ENCODE results near the gene SCN1B. TPM values are rescaled to one million over a fixed set of nuclear protein-coding genes. Genes with fewer than 3 reads are reported as not detected.

Gene SCN1B
- total RNA-seq (100 to 1,000 TPM in 3 of 4 donors, 10 to 100 TPM in 1; 95.9 to 345 (median 218) TPM), polyA plus RNA-seq (100 to 1,000 TPM in 2 of 3 donors, 10 to 100 TPM in 1; 55.6 to 282 (median 248) TPM)
- long read RNA-seq, donor 1, transcript SCN1B-201 (6 exons, 1,670 nt) = major isoform, 234 of 255 reads
- long read RNA-seq, donor 1, partial matches to known transcripts = 15 of 255 reads
- long read RNA-seq, donor 1, other reads (novel, unspliced or antisense) = 6 of 255 reads
- long read RNA-seq, donor 2, transcript SCN1B-201 (6 exons, 1,670 nt) = major isoform, 437 of 474 reads
- long read RNA-seq, donor 2, partial matches to known transcripts = 21 of 474 reads
- long read RNA-seq, donor 2, other reads (novel, unspliced or antisense) = 13 of 474 reads

GRCh38 chr19:35030257-35031071, at the start of gene SCN1B:
Gene SCN1B (plus strand): TSS chr19:35030470. CDS start chr19:35030821, 351 bp downstream.
- 0 to 1% (median 1%) methylated on average over 54 to 113 of the region's 118 CpGs for WGBS, 3 donors
- peak; percentile 1 for TF ChIP-seq CTCF (IDR thresholded peaks at IDR 0.05)
- intact Hi-C loops (cut with DNase I) = no loop called here
- Histone ChIP-seq H3K4me1 (peaks cover 55% of the 10 kb centered on the region), H3K27ac (peak within 1 kb of the TSS; percentile 81), H3K27me3 (ENCODE audit: insufficient read depth in 3 of 3, low read length in 2 of 3) (no peaks in the 10 kb centered on the region), H3K36me3 (ENCODE audit: insufficient read depth in 1 of 2, low read depth in 1 of 2) (peaks cover 2 to 49% of the 10 kb centered on the region in 2 donors), H3K9me3 (no peaks in the 10 kb centered on the region), H3K4me3 (peak within 1 kb of the TSS; percentile 73)
- DNase-seq = peak; percentile 83 to 92
- ATAC-seq = peak; percentile 62 to 72 (median 68)

DNA sequence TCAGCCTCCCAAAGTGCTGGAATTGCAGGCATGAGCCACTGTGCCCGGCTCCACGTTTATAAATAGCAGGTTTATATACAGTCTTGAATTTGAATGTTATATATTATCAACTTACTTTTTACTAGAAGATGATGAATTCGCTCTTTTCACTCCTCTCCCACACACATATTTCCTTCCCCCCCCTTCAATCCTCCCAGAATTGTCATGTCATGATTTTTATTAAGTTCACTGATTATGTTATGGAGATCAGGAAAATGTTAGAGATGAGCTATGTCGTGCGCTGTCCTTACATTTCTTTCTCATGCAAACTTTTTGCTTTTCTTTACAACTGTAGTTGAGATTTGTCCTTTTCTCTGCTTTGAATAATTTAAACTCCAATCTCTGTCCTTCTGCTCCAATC, 48.0 kb upstream of the SCN1B start:
- Histone ChIP-seq H3K27me3 (ENCODE audit: insufficient read depth in 3 of 3, low read length in 2 of 3) (no peaks in the 10 kb centered on the region), H3K4me1 (no peaks in the 10 kb centered on the region), H3K36me3 (ENCODE audit: insufficient read depth in 1 of 2, low read depth in 1 of 2) (no peaks in the 10 kb centered on the region), H3K27ac (no peak overlapping the region), H3K9me3 (no peaks in the 10 kb centered on the region), H3K4me3 (no peak overlapping the region)
- intact Hi-C loops (cut with DNase I) = no loop called here
- no peak for TF ChIP-seq CTCF (IDR thresholded peaks at IDR 0.05)
- DNase-seq = no peak
- no peak for ATAC-seq
- WGBS, 3 donors = 69 to 71% (median 70%) methylated on average over 5 of the region's 5 CpGs

DNA sequence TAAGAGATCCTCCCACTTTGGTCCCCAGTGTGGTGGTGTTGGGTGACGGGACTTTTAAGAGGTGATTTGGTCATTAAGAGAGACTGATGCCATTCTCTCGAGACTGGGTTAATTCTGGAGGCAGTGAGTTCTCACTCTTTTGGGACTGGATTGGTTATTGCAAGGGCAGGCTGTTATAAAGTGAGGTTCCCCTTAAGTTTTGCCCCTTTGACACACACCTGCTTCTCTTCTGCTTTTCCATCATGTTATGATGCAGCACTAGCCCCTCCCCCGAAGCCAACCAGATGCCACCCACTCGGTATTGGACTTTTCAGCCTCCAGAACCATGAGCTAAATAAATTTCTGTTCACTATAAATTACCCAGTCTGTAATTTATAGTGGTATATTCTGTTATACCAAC, 46.5 kb upstream of the SCN1B start:
- no peak for TF ChIP-seq CTCF (IDR thresholded peaks at IDR 0.05)
- intact Hi-C loops (cut with DNase I) = no loop called here

GRCh38 chr19:34984287-34984686, 46.0 kb upstream of the SCN1B start:
- Histone ChIP-seq H3K36me3 (ENCODE audit: insufficient read depth in 1 of 2, low read depth in 1 of 2) (no peaks in the 10 kb centered on the region), H3K27ac (no peak overlapping the region), H3K4me3 (no peak overlapping the region), H3K9me3 (no peaks in the 10 kb centered on the region), H3K4me1 (no peaks in the 10 kb centered on the region), H3K27me3 (ENCODE audit: insufficient read depth in 3 of 3, low read length in 2 of 3) (no peaks in the 10 kb centered on the region)
- intact Hi-C loops (cut with DNase I) = no loop called here
- DNase-seq (no peak), ATAC-seq (no peak)
- TF ChIP-seq CTCF (IDR thresholded peaks at IDR 0.05) = no peak
- WGBS, 3 donors = 91 to 93% (median 92%) methylated on average over 3 of the region's 3 CpGs

More for the DNA sequence above, 46.5 kb upstream of the SCN1B start:
- 86 to 90% (median 86%) methylated on average over 4 of the region's 4 CpGs for WGBS, 3 donors
- no peaks in the 10 kb centered on the region for H3K4me1 ChIP-seq
- no peaks in the 10 kb centered on the region for H3K9me3 ChIP-seq
- no peaks in the 10 kb centered on the region for H3K36me3 ChIP-seq (ENCODE audit: insufficient read depth in 1 of 2, low read depth in 1 of 2)
- peak in 1 of 2 donors; percentile 24 for DNase-seq
- H3K27me3 ChIP-seq (ENCODE audit: insufficient read depth in 3 of 3, low read length in 2 of 3) = no peaks in the 10 kb centered on the region
- ATAC-seq = no peak
- no peak overlapping the region for H3K27ac ChIP-seq
- H3K4me3 ChIP-seq = no peak overlapping the region

All from psoas muscle (tissue), 8 donors.